ENCODE data around the gene MEGF10.
"Not testable (repeated sequence)": the region's sequence is repeated elsewhere in the genome, so short reads cannot be mapped to it uniquely, and the experiment has no call there.

- TF ChIP-seq POLR2AphosphoS5, CTCF, POLR2A (IDR thresholded peaks at IDR 0.05): not testable (repeated sequence)
Measured at GRCh38 chr5:127265473-127265872, 25.1 kb upstream of the MEGF10 start.

Measured in sigmoid colon (tissue), 4 donors.